BE2C (cell line): ENCODE results near the gene SSX2IP.

ENCODE experiments used
- DNase-seq: peaks from one replicate; pipeline ENCODE4 v3.0.0-alpha.2; 2020
- H3K27me3 ChIP-seq: fragments of 250-450 bp; sonication (Bioruptor Pico); 2 replicates; pipeline ENCODE4 v1.5.1; 2020; ENCODE audit warnings: mild to moderate bottlenecking
- H3K36me3 ChIP-seq: fragments of 250-450 bp; sonication (Bioruptor Pico); 2 replicates; pipeline ENCODE4 v1.5.1; 2020; ENCODE audit warnings: mild to moderate bottlenecking
- H3K4me1 ChIP-seq: fragments of 250-450 bp; sonication (Bioruptor Pico); 2 replicates; pipeline ENCODE4 v1.5.1; 2020
- H3K4me3 ChIP-seq: 2 replicates; pipeline ENCODE4 v1.5.1; 2011; ENCODE audit warnings: low read depth, low read length
- H3K9me3 ChIP-seq: fragments of 250-450 bp; sonication (Bioruptor Pico); 2 replicates; pipeline ENCODE4 v1.5.1; 2020
- CTCF ChIP-seq: IDR thresholded peaks from 2 replicates; pipeline ENCODE4 v1.5.1; 2012; ENCODE audit warnings: mild to moderate bottlenecking, low read depth, low read length

The SSX2IP gene

GRCh38 chr1:84674705-84675104 lies 15.6 kb downstream of the SSX2IP start:
- no peak for TF ChIP-seq CTCF
- no peak for DNase-seq
- Histone ChIP-seq H3K36me3 (no peaks in the 10 kb centered on the region), H3K4me1 (no peaks in the 10 kb centered on the region), H3K27me3 (no peaks in the 10 kb centered on the region), H3K4me3 (no peak overlapping the region), H3K9me3 (no peaks in the 10 kb centered on the region)

- H3K9me3 ChIP-seq = no peaks in the 10 kb centered on the region
- H3K4me3 ChIP-seq = no peak overlapping the region
- no peak for TF ChIP-seq CTCF
- H3K4me1 ChIP-seq = no peaks in the 10 kb centered on the region
- H3K27me3 ChIP-seq = no peaks in the 10 kb centered on the region
- H3K36me3 ChIP-seq = no peaks in the 10 kb centered on the region
- DNase-seq = no peak
Observed at GRCh38 chr1:84674021-84674420, 16.2 kb downstream of the SSX2IP start.

DNA sequence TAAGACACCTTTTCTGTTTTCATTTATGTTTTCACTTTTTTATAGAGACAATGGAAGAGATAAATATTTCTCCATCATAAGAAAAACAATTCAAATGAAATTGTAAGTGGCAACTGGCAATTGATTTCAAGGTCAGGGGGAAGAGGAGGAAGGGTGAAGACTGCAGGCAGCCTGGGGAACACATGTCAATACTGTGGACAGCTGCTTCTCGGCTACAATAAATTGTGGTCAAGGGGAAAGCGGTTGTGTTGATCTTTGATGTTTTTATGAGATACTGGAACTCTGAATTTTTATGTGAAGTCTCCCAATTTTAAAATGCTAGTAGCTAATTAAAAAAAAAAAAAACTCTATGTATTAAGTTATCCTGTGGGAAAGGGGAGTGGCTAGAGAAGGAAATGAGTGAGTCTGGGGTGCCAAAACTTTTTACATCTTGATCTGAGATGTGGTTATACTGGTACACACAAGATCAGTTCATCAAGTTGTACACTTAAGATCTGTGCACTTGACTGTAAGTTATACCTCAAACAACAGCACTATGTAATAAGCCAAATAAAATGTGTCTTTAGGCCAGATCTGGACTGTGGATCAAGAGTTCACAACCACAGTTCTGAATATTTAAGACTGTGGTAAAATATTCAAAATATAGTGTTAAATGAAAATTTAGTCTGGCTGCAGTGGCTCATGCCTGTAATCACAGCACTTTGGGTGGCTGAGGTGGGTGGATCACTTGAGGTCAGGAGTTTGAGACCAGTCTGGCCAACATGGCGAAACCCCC lies 18.0 kb downstream of the SSX2IP start:
- Histone ChIP-seq H3K27me3 (no peaks in the 10 kb centered on the region), H3K36me3 (no peaks in the 10 kb centered on the region), H3K4me1 (no peaks in the 10 kb centered on the region), H3K9me3 (no peaks in the 10 kb centered on the region), H3K4me3 (no peak overlapping the region)
- TF ChIP-seq CTCF = no peak
- no peak for DNase-seq

- Histone ChIP-seq H3K4me3 (no peak overlapping the region), H3K27me3 (no peaks in the 10 kb centered on the region), H3K36me3 (no peaks in the 10 kb centered on the region), H3K4me1 (no peaks in the 10 kb centered on the region), H3K9me3 (no peaks in the 10 kb centered on the region)
- no peak for TF ChIP-seq CTCF
- DNase-seq = no peak
Observed at GRCh38 chr1:84669831-84670230, 20.4 kb downstream of the SSX2IP start.

- Histone ChIP-seq H3K4me3 (no peak overlapping the region), H3K36me3 (no peaks in the 10 kb centered on the region), H3K27me3 (no peaks in the 10 kb centered on the region), H3K9me3 (no peaks in the 10 kb centered on the region), H3K4me1 (no peaks in the 10 kb centered on the region)
- no peak for DNase-seq
- TF ChIP-seq CTCF = peak; percentile 42
Observed at GRCh38 chr1:84668185-84668584, 22.1 kb downstream of the SSX2IP start.

GRCh38 chr1:84665703-84666317 lies 24.5 kb downstream of the SSX2IP start:
- H3K4me3 ChIP-seq = no peak overlapping the region

More at GRCh38 chr1:84665703-84666317, 24.5 kb downstream of the SSX2IP start:
- Histone ChIP-seq H3K4me1 (no peaks in the 10 kb centered on the region; the same call in 1 of the 2 replicates), H3K36me3 (no peaks in the 10 kb centered on the region), H3K27me3 (no peaks in the 10 kb centered on the region), H3K9me3 (no peaks in the 10 kb centered on the region)
- no peak for TF ChIP-seq CTCF
- DNase-seq = no peak
